Large intestine (tissue), 3 donors: ENCODE data around the gene ZNF275. TPM values are rescaled to one million over a fixed set of nuclear protein-coding genes. Genes with fewer than 3 reads are reported as not detected.
"Not testable (repeated sequence)": the region's sequence is repeated elsewhere in the genome, so short reads cannot be mapped to it uniquely, and the experiment has no call there.

Experiments used
- DNase-seq, 2 donors: peaks; one replicate each; pipeline versions ENCODE4 v3.0.0 to v3.0.0-alpha.2; 2013
- H3K27ac ChIP-seq: one replicate; pipeline ENCODE4 v1.5.1; 2013; ENCODE audit warnings: low read length
- H3K27me3 ChIP-seq: 2 replicates; pipeline ENCODE4 v1.6.1; 2013; ENCODE audit warnings: low read length; ENCODE audit not compliant: control insufficient read depth, insufficient read depth
- H3K36me3 ChIP-seq: 2 replicates; pipeline ENCODE4 v1.6.1; 2013; ENCODE audit warnings: low read length; ENCODE audit not compliant: control insufficient read depth, insufficient read depth
- H3K4me1 ChIP-seq: one replicate; pipeline ENCODE4 v1.6.1; 2013; ENCODE audit warnings: low read length; ENCODE audit not compliant: control insufficient read depth, insufficient read depth
- H3K4me3 ChIP-seq: one replicate; pipeline ENCODE4 v1.5.1; 2013; ENCODE audit warnings: low read length
- H3K9me3 ChIP-seq: one replicate; pipeline ENCODE4 v1.6.1; 2013; ENCODE audit warnings: mild to moderate bottlenecking, low read depth, low read length, moderate library complexity; ENCODE audit not compliant: control insufficient read depth
- WGBS: methylation state at CpG from one replicate; pipeline ENCODE4 v1.1.5; 2013; ENCODE audit warnings: low lambda C conversion rate; ENCODE audit not compliant: insufficient coverage; 5-methylcytosine and 5-hydroxymethylcytosine counted together
- polyA plus RNA-seq: library from polyadenylated mRNA; unstranded; fragments of 120-200 nt; gene quantifications from one replicate; pipeline ENCODE4 v1.2.1, GENCODE V29; 2013

The ZNF275 gene
- polyA plus RNA-seq, 1 donor, result 9.7 TPM

DNA sequence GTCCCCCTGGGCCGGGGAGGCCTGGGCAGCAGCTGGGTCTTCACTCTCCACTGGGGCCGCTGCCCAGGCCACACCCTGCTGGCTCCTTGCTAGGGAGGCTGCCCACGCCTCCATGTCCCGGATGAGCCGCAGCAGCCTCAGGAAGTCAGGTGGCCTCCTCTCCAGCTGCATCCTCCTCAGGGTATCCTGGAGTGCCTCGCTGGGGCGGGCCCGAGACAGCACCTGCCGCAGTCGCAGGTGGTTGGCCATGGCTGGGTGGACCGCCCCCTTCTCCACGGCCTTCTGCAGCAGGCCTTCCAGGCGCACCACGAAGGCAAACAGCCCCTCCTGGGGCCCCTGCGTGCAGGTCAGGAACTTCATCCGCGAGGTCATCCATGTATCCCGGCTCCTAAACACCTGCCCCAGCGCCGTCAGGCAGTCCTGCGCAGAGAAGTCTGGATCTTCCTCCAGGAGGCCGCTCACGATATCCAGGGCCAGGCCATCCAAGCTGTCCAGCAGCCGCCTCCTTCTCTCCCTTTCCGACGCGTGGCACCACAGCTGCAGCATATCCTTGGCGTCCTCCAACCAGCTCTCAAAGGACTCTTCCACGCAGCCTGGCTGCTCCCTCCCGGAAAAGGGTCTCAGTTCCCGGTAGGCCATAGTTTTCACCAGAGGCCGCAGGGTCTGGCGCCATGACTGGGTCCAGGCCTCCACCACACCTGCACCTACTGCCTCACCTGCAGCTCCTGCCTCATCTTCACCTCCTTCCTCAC, 14.5 kb upstream of the ZNF275 start:
- Histone ChIP-seq H3K27ac (no peak overlapping the region), H3K36me3 (no peaks in the 10 kb centered on the region), H3K4me1 (no peaks in the 10 kb centered on the region), H3K27me3 (peaks cover 15% of the 10 kb centered on the region), H3K9me3 (no peaks in the 10 kb centered on the region), H3K4me3 (no peak overlapping the region)
- WGBS, result no CpG with 5 or more reads among the region's 33 CpGs
- DNase-seq, result no peak

- H3K4me1 ChIP-seq, H3K36me3 ChIP-seq, DNase-seq, H3K27ac ChIP-seq, H3K9me3 ChIP-seq, H3K4me3 ChIP-seq: not testable (repeated sequence)
- WGBS, result no CpG with 5 or more reads among the region's 1 CpG
- peaks cover 15% of the 10 kb centered on the region for H3K27me3 ChIP-seq
Measured at GRCh38 chrX:153320047-153320443, 13.9 kb upstream of the ZNF275 start.

GRCh38 chrX:153320555-153321184, 13.3 kb upstream of the ZNF275 start:
- no peak overlapping the region for H3K4me3 ChIP-seq
- no peaks in the 10 kb centered on the region for H3K4me1 ChIP-seq
- no peaks in the 10 kb centered on the region for H3K9me3 ChIP-seq
- H3K36me3 ChIP-seq, result no peaks in the 10 kb centered on the region
- no peak for DNase-seq
- H3K27ac ChIP-seq, result no peak overlapping the region
- WGBS, result no CpG with 5 or more reads among the region's 13 CpGs
- peaks cover 15% of the 10 kb centered on the region for H3K27me3 ChIP-seq

DNA sequence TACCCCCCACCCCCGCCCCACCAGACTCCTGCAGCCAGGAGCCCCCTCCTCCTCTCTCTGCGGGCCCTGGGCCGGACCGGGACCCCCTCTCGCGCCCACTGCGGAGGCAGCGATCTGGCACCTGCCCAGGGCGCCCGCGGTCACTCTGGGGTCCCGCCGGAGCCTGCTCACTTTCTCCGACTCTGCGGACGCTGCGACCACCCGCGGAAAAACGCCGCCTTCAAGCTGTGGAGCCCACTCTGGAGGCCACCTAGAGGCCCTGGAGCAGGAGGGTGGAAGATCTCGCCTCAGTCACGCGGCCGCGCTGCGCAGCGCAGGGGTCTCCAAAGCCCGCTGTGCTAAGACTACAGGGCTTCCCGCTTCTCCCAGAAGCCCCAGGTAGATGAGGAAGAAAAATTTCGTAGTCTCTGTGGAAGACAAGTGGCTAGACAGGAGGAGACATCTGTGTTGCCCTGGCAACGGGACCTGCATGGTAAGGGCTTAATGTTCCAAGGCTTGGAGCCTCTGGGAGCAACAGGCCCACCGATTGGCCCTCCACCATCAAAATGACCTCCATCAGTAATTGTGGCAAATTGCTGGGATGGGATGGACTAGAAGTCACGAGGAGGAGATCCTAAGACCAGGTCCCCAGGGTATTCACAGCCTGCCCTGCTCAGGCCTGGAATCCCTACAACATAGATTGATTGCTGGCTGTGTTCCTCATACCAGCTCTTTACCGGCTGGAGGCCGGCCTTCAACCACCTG, 12.4 kb upstream of the ZNF275 start, which contains the start of gene PNMA6F:
Gene PNMA6F (minus strand): TSS at position 387 of the 744 bp plus-strand sequence. CDS start 1,093 bp downstream, outside the sequence.
- DNase-seq, result no peak
- no CpG with 5 or more reads among the region's 36 CpGs for WGBS

DNA sequence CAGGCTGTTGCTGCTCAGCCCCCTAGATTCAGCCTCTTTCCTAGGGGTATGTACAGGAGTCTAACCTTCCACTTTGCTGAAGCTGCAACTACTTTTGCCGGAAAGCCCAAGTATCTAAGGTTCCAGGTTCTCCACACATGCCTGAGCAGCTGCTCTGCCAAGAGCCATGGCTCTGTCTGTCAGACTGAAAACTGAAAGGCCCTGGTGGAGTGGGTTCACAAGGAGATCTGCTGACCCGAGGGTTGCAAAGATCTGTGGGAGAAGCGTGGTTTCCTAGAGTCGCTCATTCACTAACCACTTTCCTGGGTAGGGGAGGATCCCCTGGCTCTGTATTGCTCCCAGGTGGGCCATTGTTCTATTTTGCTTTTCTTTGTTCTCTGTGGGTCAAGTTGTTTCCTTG, 6.4 kb upstream of the ZNF275 start:
- no peak overlapping the region for H3K4me3 ChIP-seq
- no peaks in the 10 kb centered on the region for H3K4me1 ChIP-seq
- no peaks in the 10 kb centered on the region for H3K9me3 ChIP-seq
- no CpG with 5 or more reads among the region's 4 CpGs for WGBS
- no peaks in the 10 kb centered on the region for H3K36me3 ChIP-seq
- no peak for DNase-seq
- no peak overlapping the region for H3K27ac ChIP-seq
- H3K27me3 ChIP-seq, result no peaks in the 10 kb centered on the region

More for the DNA sequence above, 12.4 kb upstream of the ZNF275 start, which contains the start of gene PNMA6F:
- Histone ChIP-seq H3K27me3 (peaks cover 15% of the 10 kb centered on the region), H3K27ac (no peak within 1 kb of the TSS), H3K9me3 (no peaks in the 10 kb centered on the region), H3K4me1 (no peaks in the 10 kb centered on the region), H3K4me3 (no peak within 1 kb of the TSS), H3K36me3 (no peaks in the 10 kb centered on the region)

DNA sequence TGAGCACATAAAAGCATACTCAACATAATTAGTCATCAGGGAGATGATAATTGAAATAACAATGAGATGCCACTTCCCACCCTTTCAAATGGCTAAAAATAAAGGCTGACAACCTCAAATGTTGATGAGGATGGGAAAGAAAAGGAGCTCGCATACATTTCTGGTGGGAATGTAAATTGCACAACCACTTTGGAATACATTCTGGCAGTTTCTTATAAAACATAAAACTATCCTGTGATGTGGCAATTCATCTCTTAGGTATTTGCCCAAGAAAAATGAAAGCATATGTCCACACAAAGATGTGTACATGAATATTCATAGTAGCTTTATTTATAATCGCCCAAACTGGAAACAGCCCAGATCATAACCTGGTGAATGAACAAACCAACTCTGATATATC, 687 bp upstream of the ZNF275 start:
- H3K27me3 ChIP-seq, result no peaks in the 10 kb centered on the region
- H3K9me3 ChIP-seq, result no peaks in the 10 kb centered on the region
- no peak for DNase-seq
- H3K27ac ChIP-seq, result no peak overlapping the region
- H3K4me1 ChIP-seq, result no peaks in the 10 kb centered on the region
- H3K36me3 ChIP-seq, result peaks cover 4% of the 10 kb centered on the region
- no CpG with 5 or more reads among the region's 2 CpGs for WGBS
- H3K4me3 ChIP-seq, result no peak overlapping the region

DNA sequence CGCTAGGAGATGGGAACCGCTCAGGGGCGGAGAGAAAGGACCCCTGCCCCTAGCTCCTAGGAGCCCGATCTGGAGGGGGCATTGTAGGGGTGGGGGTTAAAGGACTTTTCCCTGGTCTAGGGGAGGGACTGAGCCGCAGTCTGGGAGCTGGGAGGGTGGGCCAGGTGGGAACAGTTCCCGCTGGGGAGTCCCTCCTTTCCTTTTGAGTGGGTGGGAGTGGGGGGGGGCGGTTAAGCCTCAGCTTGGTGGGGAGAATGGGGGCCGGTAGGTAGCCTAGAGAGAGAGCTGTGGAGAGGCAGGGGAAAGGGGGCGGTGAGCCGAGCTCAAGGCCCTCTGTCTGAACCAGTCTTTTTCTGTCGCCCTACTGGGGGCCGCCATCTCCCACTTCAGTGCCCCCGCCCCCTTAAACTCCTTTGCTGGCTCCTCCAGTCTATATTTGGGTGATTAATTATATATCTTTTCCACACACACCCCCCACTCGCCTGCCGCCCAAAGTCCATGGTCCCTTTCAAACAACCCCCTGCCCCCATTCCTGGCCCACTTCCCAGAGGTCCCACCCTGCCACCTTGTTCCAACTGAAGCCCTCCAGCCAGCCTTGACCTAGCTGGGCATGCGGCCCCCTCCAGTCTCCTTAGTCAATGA, 822 bp downstream of the ZNF275 start:
- no CpG with 5 or more reads among the region's 16 CpGs for WGBS
- DNase-seq, result peak in 1 of 2 donors; percentile 6
- Histone ChIP-seq H3K27me3 (no peaks in the 10 kb centered on the region), H3K4me3 (peak overlapping the region; percentile 64), H3K36me3 (peaks cover 5% of the 10 kb centered on the region), H3K4me1 (no peaks in the 10 kb centered on the region), H3K27ac (no peak overlapping the region), H3K9me3 (no peaks in the 10 kb centered on the region)

GRCh38 chrX:153336121-153336894, 2.4 kb downstream of the ZNF275 start:
- no CpG with 5 or more reads among the region's 11 CpGs for WGBS
- peaks cover 5% of the 10 kb centered on the region for H3K36me3 ChIP-seq
- H3K4me3 ChIP-seq, result no peak overlapping the region
- no peaks in the 10 kb centered on the region for H3K4me1 ChIP-seq
- no peak overlapping the region for H3K27ac ChIP-seq
- no peak for DNase-seq
- no peaks in the 10 kb centered on the region for H3K27me3 ChIP-seq
- no peaks in the 10 kb centered on the region for H3K9me3 ChIP-seq

DNA sequence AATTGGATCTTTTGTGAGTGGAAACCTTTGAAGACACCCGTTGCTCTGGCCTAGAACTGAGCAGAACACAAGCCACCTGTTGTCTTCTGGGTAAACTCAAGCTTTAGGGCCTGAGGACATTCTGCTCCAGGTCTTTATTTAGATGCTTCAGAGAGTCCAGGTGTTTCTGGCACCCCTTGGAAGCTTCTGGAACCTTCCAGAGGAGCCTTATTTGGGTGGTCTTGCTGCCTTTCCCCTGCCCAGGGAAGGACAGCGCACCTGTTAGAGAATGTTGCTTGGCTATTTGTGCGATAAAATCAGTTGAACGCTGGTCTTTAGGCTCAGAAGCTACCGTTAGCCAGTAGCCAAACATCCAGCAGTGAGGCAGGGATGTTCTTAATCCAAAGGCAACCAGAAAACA, 3.0 kb downstream of the ZNF275 start:
- Histone ChIP-seq H3K27ac (no peak overlapping the region), H3K36me3 (peaks cover 5% of the 10 kb centered on the region), H3K4me3 (no peak overlapping the region), H3K4me1 (no peaks in the 10 kb centered on the region), H3K9me3 (no peaks in the 10 kb centered on the region), H3K27me3 (no peaks in the 10 kb centered on the region)
- DNase-seq, result no peak
- no CpG with 5 or more reads among the region's 5 CpGs for WGBS
